IPS-20b (cell line): ENCODE data around the gene INPP5D.

Experiments
- H3K27ac ChIP-seq: one replicate; pipeline ENCODE4 v1.5.1; 2013; ENCODE audit warnings: low read length
- H3K27me3 ChIP-seq: 2 replicates; pipeline ENCODE4 v1.6.1; 2013; ENCODE audit warnings: mild to moderate bottlenecking, low read length, inconsistent platforms; ENCODE audit not compliant: insufficient read depth
- H3K36me3 ChIP-seq: 2 replicates; pipeline ENCODE4 v1.6.1; 2013; ENCODE audit warnings: low read depth, mild to moderate bottlenecking, inconsistent platforms, low read length, moderate library complexity; ENCODE audit not compliant: insufficient read depth
- H3K4me1 ChIP-seq: 2 replicates; pipeline ENCODE4 v1.6.1; 2013; ENCODE audit warnings: mild to moderate bottlenecking, control low read depth, inconsistent platforms, low read length, moderate library complexity; ENCODE audit not compliant: insufficient read depth
- H3K4me3 ChIP-seq: 2 replicates; pipeline ENCODE4 v1.5.1; 2013; ENCODE audit warnings: mild to moderate bottlenecking, low read length, inconsistent platforms
- H3K9ac ChIP-seq: 2 replicates; pipeline ENCODE4 v1.6.1; 2013; ENCODE audit warnings: low read depth, mild to moderate bottlenecking, inconsistent platforms, low read length, moderate library complexity
- H3K9me3 ChIP-seq: 2 replicates; pipeline ENCODE4 v1.6.1; 2013; ENCODE audit warnings: mild to moderate bottlenecking, low read depth, low read length, inconsistent platforms; ENCODE audit not compliant: insufficient read depth

Gene INPP5D

GRCh38 chr2:233130024-233130423, 69.9 kb downstream of the INPP5D start:
- Histone ChIP-seq H3K27me3 (no peaks in the 10 kb centered on the region), H3K36me3 (no peaks in the 10 kb centered on the region), H3K9ac (no peak overlapping the region), H3K4me1 (peaks cover 5% of the 10 kb centered on the region; the same call in 1 of the 2 replicates), H3K4me3 (no peak overlapping the region), H3K9me3 (no peaks in the 10 kb centered on the region), H3K27ac (no peak overlapping the region)

DNA sequence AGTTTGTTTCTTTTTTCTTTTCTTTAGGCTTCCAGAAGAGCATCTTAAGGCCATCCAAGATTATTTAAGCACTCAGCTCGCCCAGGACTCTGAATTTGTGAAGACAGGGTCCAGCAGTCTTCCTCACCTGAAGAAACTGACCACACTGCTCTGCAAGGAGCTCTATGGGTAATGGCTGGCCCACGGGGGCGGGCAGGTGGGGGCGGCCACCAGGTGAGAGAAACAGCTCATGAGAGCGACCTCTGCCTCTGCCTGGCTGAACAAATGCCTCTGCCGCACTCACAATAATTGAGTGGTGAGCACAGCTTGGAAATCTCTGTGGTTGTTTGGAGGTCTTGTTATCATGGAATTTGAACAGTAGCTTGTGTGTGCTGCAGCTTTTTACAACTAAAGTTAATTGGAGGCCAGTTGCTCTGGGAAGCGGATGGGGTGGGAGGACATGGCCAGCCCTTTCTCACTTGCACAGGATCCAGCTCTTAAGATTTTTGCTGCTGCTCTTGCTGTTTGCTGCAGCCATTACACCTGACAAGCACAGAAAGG, 70.4 kb downstream of the INPP5D start:
- H3K27me3 ChIP-seq = no peaks in the 10 kb centered on the region
- no peak overlapping the region for H3K9ac ChIP-seq
- peaks cover 5% of the 10 kb centered on the region; the same call in 1 of the 2 replicates for H3K4me1 ChIP-seq
- no peaks in the 10 kb centered on the region for H3K36me3 ChIP-seq
- H3K4me3 ChIP-seq = no peak overlapping the region
- H3K9me3 ChIP-seq = no peaks in the 10 kb centered on the region
- H3K27ac ChIP-seq = no peak overlapping the region

- H3K9ac ChIP-seq = no peak overlapping the region
- H3K36me3 ChIP-seq = no peaks in the 10 kb centered on the region
- no peak overlapping the region for H3K4me3 ChIP-seq
- H3K4me1 ChIP-seq = peaks cover 5% of the 10 kb centered on the region; the same call in 1 of the 2 replicates
- H3K9me3 ChIP-seq = peaks cover 4% of the 10 kb centered on the region; the same call in 1 of the 2 replicates
- no peak overlapping the region for H3K27ac ChIP-seq
- no peaks in the 10 kb centered on the region for H3K27me3 ChIP-seq
Observed at GRCh38 chr2:233131936-233132720, 72.0 kb downstream of the INPP5D start.

GRCh38 chr2:233133239-233133638, 73.1 kb downstream of the INPP5D start:
- Histone ChIP-seq H3K9ac (no peak overlapping the region), H3K27me3 (no peaks in the 10 kb centered on the region), H3K36me3 (no peaks in the 10 kb centered on the region), H3K4me1 (peaks cover 7% of the 10 kb centered on the region; the same call in 1 of the 2 replicates), H3K9me3 (peaks cover 4% of the 10 kb centered on the region; the same call in 1 of the 2 replicates), H3K4me3 (no peak overlapping the region), H3K27ac (no peak overlapping the region)

DNA sequence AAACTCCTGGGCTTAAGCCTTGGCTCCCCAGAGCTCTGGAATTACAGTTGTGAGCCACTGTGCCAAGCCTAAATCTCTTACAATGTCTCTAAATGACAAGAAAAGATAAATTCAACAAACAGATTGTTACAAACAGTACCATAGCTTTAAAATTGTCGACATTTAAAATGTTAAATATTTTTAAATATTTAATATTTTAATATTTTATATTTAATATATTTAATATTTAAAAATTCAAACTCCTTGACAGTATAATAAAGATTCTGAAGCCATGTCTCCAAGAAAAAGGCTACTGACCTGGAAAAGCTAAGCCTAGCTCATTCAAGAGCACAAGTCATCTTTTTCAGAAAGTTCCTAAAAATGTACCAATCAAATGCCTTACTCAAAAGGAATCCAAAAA, 75.3 kb downstream of the INPP5D start:
- Histone ChIP-seq H3K9ac (no peak overlapping the region), H3K4me1 (peaks cover 18% of the 10 kb centered on the region), H3K4me3 (no peak overlapping the region), H3K27ac (no peak overlapping the region), H3K36me3 (no peaks in the 10 kb centered on the region), H3K9me3 (peaks cover 4% of the 10 kb centered on the region; the same call in 1 of the 2 replicates), H3K27me3 (no peaks in the 10 kb centered on the region)

- Histone ChIP-seq H3K4me3 (no peak overlapping the region), H3K9me3 (peaks cover 4% of the 10 kb centered on the region; the same call in 1 of the 2 replicates), H3K36me3 (no peaks in the 10 kb centered on the region), H3K4me1 (peaks cover 25% of the 10 kb centered on the region), H3K27ac (no peak overlapping the region), H3K27me3 (no peaks in the 10 kb centered on the region), H3K9ac (no peak overlapping the region)
Observed at GRCh38 chr2:233137040-233137439, 76.9 kb downstream of the INPP5D start.

DNA sequence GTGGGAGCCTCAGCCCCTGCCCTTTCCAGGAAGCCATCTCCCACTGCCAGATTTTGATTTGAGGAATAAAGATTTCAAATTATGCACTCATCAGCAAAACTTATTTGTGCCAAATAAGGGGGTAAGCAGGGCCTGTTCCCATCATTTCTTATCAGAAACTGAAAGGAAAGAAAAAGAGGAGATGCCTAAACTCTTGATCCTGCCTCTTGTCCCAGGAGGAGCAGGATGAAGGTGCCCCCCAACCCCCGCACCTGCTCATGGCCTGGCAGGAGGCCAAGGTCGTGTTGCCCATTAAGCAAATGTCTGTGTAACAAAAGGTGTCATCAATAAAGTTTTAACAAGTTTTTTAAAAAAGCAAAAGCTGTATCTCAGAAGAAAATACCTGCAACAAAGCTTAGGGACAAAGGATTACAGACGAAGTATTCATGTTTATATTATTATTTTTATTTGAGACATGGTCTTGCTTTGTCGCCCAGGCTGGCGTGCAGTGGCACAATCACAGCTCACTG, 80.0 kb downstream of the INPP5D start:
- peaks cover 4% of the 10 kb centered on the region; the same call in 1 of the 2 replicates for H3K9me3 ChIP-seq
- peak overlapping the region; percentile 75; the same call in 1 of the 2 replicates for H3K9ac ChIP-seq
- peak overlapping the region; percentile 48; the same call in 1 of the 2 replicates for H3K4me3 ChIP-seq
- no peaks in the 10 kb centered on the region for H3K27me3 ChIP-seq
- H3K36me3 ChIP-seq = no peaks in the 10 kb centered on the region
- peak overlapping the region; percentile 77 for H3K27ac ChIP-seq
- H3K4me1 ChIP-seq = peaks cover 31% of the 10 kb centered on the region

DNA sequence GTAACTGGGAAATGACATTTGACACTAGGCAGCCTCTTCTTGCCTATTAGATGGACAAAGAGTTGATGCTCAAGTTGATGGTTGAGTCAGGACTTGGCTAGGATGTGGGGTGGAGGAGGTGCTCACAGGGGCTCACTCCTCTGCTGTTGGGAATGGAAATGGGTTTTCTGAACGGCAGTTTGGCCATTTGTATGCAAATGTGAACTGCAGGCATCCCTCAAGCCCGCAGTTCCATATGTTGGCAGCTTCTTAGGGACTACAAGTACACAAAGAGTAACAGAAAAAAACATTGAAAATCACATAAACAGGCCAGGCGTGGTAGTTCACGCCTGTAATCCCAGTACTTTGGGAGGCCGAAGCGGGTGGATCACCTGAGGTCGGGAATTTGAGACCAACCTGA, 80.8 kb downstream of the INPP5D start:
- H3K27me3 ChIP-seq = no peaks in the 10 kb centered on the region
- peak overlapping the region; percentile 77 for H3K27ac ChIP-seq
- H3K4me1 ChIP-seq = peaks cover 31% of the 10 kb centered on the region
- H3K9ac ChIP-seq = peak overlapping the region; percentile 75; the same call in 1 of the 2 replicates
- peaks cover under 1% of the 10 kb centered on the region; the same call in 1 of the 2 replicates for H3K9me3 ChIP-seq
- no peaks in the 10 kb centered on the region for H3K36me3 ChIP-seq
- H3K4me3 ChIP-seq = peak overlapping the region; percentile 48

DNA sequence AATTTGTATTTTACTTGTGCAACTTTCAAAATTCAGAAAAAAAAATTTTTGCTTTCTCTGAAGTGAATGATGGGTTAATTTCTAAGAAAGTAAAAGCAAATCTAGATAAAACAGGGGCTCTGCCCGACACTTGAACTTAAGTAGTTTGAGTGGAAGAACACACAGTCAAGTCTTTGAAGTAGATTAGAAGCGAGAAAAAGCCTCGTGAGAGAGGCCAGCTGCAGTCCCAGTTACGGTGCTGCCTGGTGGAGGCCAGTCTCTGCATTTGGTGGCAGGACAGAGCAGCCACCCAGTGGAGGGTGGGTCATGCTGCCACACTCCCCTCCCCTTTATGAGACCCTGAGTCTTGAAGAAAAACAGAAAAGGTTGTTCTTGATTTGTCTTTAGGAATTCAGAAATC, 81.8 kb downstream of the INPP5D start:
- Histone ChIP-seq H3K27me3 (no peaks in the 10 kb centered on the region), H3K4me3 (no peak overlapping the region), H3K9me3 (no peaks in the 10 kb centered on the region), H3K9ac (peak overlapping the region; percentile 75; the same call in 1 of the 2 replicates), H3K27ac (peak overlapping the region; percentile 38), H3K36me3 (no peaks in the 10 kb centered on the region), H3K4me1 (peaks cover 31% of the 10 kb centered on the region)

- peaks cover 1% of the 10 kb centered on the region for H3K36me3 ChIP-seq
- H3K4me1 ChIP-seq = peaks cover 31% of the 10 kb centered on the region
- H3K9ac ChIP-seq = no peak overlapping the region; the same call in 1 of the 2 replicates
- H3K4me3 ChIP-seq = no peak overlapping the region
- H3K27ac ChIP-seq = no peak overlapping the region
- no peaks in the 10 kb centered on the region for H3K27me3 ChIP-seq
- H3K9me3 ChIP-seq = no peaks in the 10 kb centered on the region
Observed at GRCh38 chr2:233142355-233142897, 82.3 kb downstream of the INPP5D start.

- Histone ChIP-seq H3K4me1 (peaks cover 26% of the 10 kb centered on the region), H3K9me3 (no peaks in the 10 kb centered on the region), H3K27ac (no peak overlapping the region), H3K9ac (no peak overlapping the region), H3K27me3 (no peaks in the 10 kb centered on the region), H3K4me3 (no peak overlapping the region), H3K36me3 (peaks cover 10% of the 10 kb centered on the region)
Observed at GRCh38 chr2:233143700-233144331, 83.7 kb downstream of the INPP5D start.
